ENCODE data around the gene DGKI. TPM values are rescaled to one million over a fixed set of nuclear protein-coding genes. Genes with fewer than 3 reads are reported as not detected.
"Not testable (repeated sequence)": the region's sequence is repeated elsewhere in the genome, so short reads cannot be mapped to it uniquely, and the experiment has no call there.

The DGKI gene
- total RNA-seq, 4 donors from 2014 or later = 0.64 to 1.2 (median 1.00) TPM; not detected in 1

DNA sequence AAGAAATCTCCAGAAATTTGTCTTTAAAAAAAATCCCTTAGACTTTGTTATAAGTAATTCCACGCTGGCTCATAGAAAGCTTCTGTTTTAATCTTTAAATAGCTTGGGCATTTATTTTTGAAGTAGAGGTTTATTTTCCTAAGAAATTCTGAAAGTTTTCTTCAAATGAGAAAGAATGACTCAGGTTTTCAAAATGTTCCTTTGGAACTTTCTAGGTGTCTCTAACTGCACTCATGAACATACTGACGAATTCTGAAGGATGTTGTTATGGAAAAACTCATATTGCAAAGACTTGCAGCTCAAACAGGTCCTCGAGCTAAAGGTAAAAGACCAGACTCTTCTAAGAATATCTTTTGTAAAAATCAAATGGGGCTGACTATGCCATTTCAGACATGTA is 10.7 kb downstream of the DGKI start:
- intact Hi-C loops (cut with DNase I; ENCODE audit: low total_unique reads) = no loop called here
- Histone ChIP-seq H3K4me3 (no peak overlapping the region), H3K9me3 (peaks cover 6 to 10% of the 10 kb centered on the region in 2 donors), H3K4me1 (no peaks in the 10 kb centered on the region), H3K27me3 (peaks cover 6% of the 10 kb centered on the region), H3K27ac (no peak overlapping the region), H3K36me3 (no peaks in the 10 kb centered on the region)
- TF ChIP-seq POLR2A (IDR thresholded peaks at IDR 0.05) = no peak
- no peak for TF ChIP-seq EP300 (IDR thresholded peaks at IDR 0.05; ENCODE audit: low read depth)
- TF ChIP-seq, protein P1, sequence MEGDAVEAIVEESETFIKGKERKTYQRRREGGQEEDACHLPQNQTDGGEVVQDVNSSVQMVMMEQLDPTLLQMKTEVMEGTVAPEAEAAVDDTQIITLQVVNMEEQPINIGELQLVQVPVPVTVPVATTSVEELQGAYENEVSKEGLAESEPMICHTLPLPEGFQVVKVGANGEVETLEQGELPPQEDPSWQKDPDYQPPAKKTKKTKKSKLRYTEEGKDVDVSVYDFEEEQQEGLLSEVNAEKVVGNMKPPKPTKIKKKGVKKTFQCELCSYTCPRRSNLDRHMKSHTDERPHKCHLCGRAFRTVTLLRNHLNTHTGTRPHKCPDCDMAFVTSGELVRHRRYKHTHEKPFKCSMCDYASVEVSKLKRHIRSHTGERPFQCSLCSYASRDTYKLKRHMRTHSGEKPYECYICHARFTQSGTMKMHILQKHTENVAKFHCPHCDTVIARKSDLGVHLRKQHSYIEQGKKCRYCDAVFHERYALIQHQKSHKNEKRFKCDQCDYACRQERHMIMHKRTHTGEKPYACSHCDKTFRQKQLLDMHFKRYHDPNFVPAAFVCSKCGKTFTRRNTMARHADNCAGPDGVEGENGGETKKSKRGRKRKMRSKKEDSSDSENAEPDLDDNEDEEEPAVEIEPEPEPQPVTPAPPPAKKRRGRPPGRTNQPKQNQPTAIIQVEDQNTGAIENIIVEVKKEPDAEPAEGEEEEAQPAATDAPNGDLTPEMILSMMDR (IDR thresholded peaks at IDR 0.05) = no peak
- TF ChIP-seq POLR2AphosphoS5 (IDR thresholded peaks at IDR 0.05) = no peak
- no peak for DNase-seq
- 75 to 78% methylated on average over 3 of the region's 3 CpGs for WGBS, 2 donors (ENCODE audit: low coverage in 1 of 2)
- in situ Hi-C loops (cut with MboI; ENCODE audit: low pct_ligation_motif_present in 1 of 4, low pct_unique_long_range_greater_than_20kb in 1 of 4, low sequenced_read_pairs in 3 of 4) = loop anchor here in 1 of 4 donors (25.0 kb wide), 1 partner anchor 99 kb away; no protein-coding TSS in a partner anchor

GRCh38 chr7:137835486-137836112 is 11.2 kb downstream of the DGKI start:
- DNase-seq = no peak
- no peak overlapping the region for H3K27ac ChIP-seq
- peaks cover 6% of the 10 kb centered on the region for H3K27me3 ChIP-seq
- in situ Hi-C loops (cut with MboI; ENCODE audit: low pct_ligation_motif_present in 1 of 4, low pct_unique_long_range_greater_than_20kb in 1 of 4, low sequenced_read_pairs in 3 of 4) = loop anchor here in 1 of 4 donors (25.0 kb wide), 1 partner anchor 98 kb away; no protein-coding TSS in a partner anchor
- no peaks in the 10 kb centered on the region for H3K4me1 ChIP-seq
- intact Hi-C loops (cut with DNase I; ENCODE audit: low total_unique reads) = no loop called here
- TF ChIP-seq EP300 (IDR thresholded peaks at IDR 0.05; ENCODE audit: low read depth) (no peak), POLR2AphosphoS5 (IDR thresholded peaks at IDR 0.05) (no peak), POLR2A (IDR thresholded peaks at IDR 0.05) (no peak)
- TF ChIP-seq, protein P1 (IDR thresholded peaks at IDR 0.05) = no peak
- no peak overlapping the region for H3K4me3 ChIP-seq
- H3K36me3 ChIP-seq = no peaks in the 10 kb centered on the region
- WGBS, 2 donors (ENCODE audit: low coverage in 1 of 2) = 61 to 80% methylated on average over 3 of the region's 3 CpGs
- peaks cover 6 to 10% of the 10 kb centered on the region in 2 donors for H3K9me3 ChIP-seq

- Histone ChIP-seq H3K4me3 (no peak overlapping the region), H3K27ac (no peak overlapping the region), H3K27me3 (peaks cover under 1% of the 10 kb centered on the region), H3K36me3 (no peaks in the 10 kb centered on the region), H3K4me1 (no peaks in the 10 kb centered on the region), H3K9me3 (peaks cover 6 to 10% of the 10 kb centered on the region in 2 donors)
- no peak for DNase-seq
- 86 to 88% methylated on average over 1 of the region's 1 CpG for WGBS, 2 donors (ENCODE audit: low coverage in 1 of 2)
- in situ Hi-C loops (cut with MboI; ENCODE audit: low pct_ligation_motif_present in 1 of 4, low pct_unique_long_range_greater_than_20kb in 1 of 4, low sequenced_read_pairs in 3 of 4) (loop anchor here in 1 of 4 donors (25.0 kb wide), 1 partner anchor 97 kb away; no protein-coding TSS in a partner anchor), intact Hi-C loops (cut with DNase I; ENCODE audit: low total_unique reads) (no loop called here)
- TF ChIP-seq POLR2A (IDR thresholded peaks at IDR 0.05) (no peak), EP300 (IDR thresholded peaks at IDR 0.05; ENCODE audit: low read depth) (no peak), POLR2AphosphoS5 (IDR thresholded peaks at IDR 0.05) (no peak)
- TF ChIP-seq, protein P1 (IDR thresholded peaks at IDR 0.05) = no peak
These were observed 12.2 kb downstream of the DGKI start for GRCh38 chr7:137834552-137834951.

GRCh38 chr7:137832990-137833389 is 13.8 kb downstream of the DGKI start:
- H3K4me1 ChIP-seq; H3K9me3 ChIP-seq; H3K4me3 ChIP-seq; H3K27ac ChIP-seq; H3K27me3 ChIP-seq; DNase-seq; intact Hi-C loops (cut with DNase I; ENCODE audit: low total_unique reads); H3K36me3 ChIP-seq: not testable (repeated sequence)
- in situ Hi-C loops (cut with MboI; ENCODE audit: low pct_ligation_motif_present in 1 of 4, low pct_unique_long_range_greater_than_20kb in 1 of 4, low sequenced_read_pairs in 3 of 4) = loop anchor here in 1 of 4 donors (25.0 kb wide), 1 partner anchor 96 kb away; no protein-coding TSS in a partner anchor
- WGBS, 2 donors (ENCODE audit: low coverage in 1 of 2) = 82 to 100% methylated on average over 2 of the region's 2 CpGs
